Measurements from ENCODE around the gene DPP6. TPM values are rescaled to one million over a fixed set of nuclear protein-coding genes. Genes with fewer than 3 reads are reported as not detected.

Gene DPP6
- total and polyA plus RNA-seq, 2 experiments from 2014 or later, result not detected

GRCh38 chr7:154188330-154188729 is 136.1 kb downstream of the DPP6 start:
- Histone ChIP-seq H3K4me3 (no peak overlapping the region), H3K27ac (ENCODE audit: low read depth) (no peak overlapping the region), H3K36me3 (ENCODE audit: insufficient read depth) (peaks cover 7% of the 10 kb centered on the region), H3K27me3 (ENCODE audit: insufficient read depth) (no peaks in the 10 kb centered on the region), H4K20me1 (replicated peaks; ENCODE audit: insufficient read depth) (no peaks in the 10 kb centered on the region), H3K79me2 (replicated peaks; ENCODE audit: insufficient read depth) (no peaks in the 10 kb centered on the region), H3K4me2 (no peak overlapping the region), H3F3A (replicated peaks; ENCODE audit: low read depth) (no peaks in the 10 kb centered on the region), H2AFZ (no peak overlapping the region), H3K4me1 (ENCODE audit: insufficient read depth) (no peaks in the 10 kb centered on the region), H3K9me2 (ENCODE audit: insufficient read depth) (no peaks in the 10 kb centered on the region)
- DNase-seq (ENCODE audit: low spot score) (no peak), ATAC-seq (no peak)
- Mint-ChIP-seq H3K27me3 (ENCODE audit: insufficient read depth, low read depth, poor library complexity) (peaks cover 5% of the 10 kb centered on the region), H3K4me3 (no peak overlapping the region), H3K4me1 (peaks cover 47% of the 10 kb centered on the region), H3K27ac (no peak overlapping the region), H3K9me3 (no peaks in the 10 kb centered on the region), H3K36me3 (ENCODE audit: low read depth) (no peaks in the 10 kb centered on the region)
- TF ChIP-seq ETS1 (IDR thresholded peaks at IDR 0.05) (no peak), EZH2phosphoT487 (IDR thresholded peaks at IDR 0.05; ENCODE audit: unreplicated experiment) (no peak), JUNB (IDR thresholded peaks at IDR 0.05; ENCODE audit: unreplicated experiment) (no peak), REST (IDR thresholded peaks at IDR 0.05; ENCODE audit: unreplicated experiment) (no peak), EZH2 (IDR thresholded peaks at IDR 0.05; ENCODE audit: low read depth, unreplicated experiment) (no peak), ZNF114 (CRISPR knock-in tag; IDR thresholded peaks at IDR 0.05) (no peak), ZNF462 (CRISPR knock-in tag; IDR thresholded peaks at IDR 0.05) (no peak), POLR2AphosphoS5 (IDR thresholded peaks at IDR 0.05; ENCODE audit: low read depth) (no peak), NANOG (IDR thresholded peaks at IDR 0.05; ENCODE audit: borderline replicate concordance) (no peak), CREB1 (CRISPR knock-in tag; IDR thresholded peaks at IDR 0.05; ENCODE audit: low read depth) (no peak), CTCF (conservative IDR thresholded peaks at IDR 0.05; ENCODE audit: low read depth in 2 of 2) (no peak), ZNF331 (CRISPR knock-in tag; IDR thresholded peaks at IDR 0.05; ENCODE audit: low read depth) (no peak), STAT1 (IDR thresholded peaks at IDR 0.05; ENCODE audit: unreplicated experiment) (no peak)
